HG02798 (cell line): Measurements from ENCODE around the gene LBX2.

Experiments
- ATAC-seq: cut with Tn5 transposase; IDR thresholded peaks from one replicate; pipeline ENCODE4 v1.9.1; 2021; ENCODE audit warnings: mild to moderate bottlenecking; ENCODE audit not compliant: unreplicated experiment, poor library complexity

Gene LBX2

GRCh38 chr2:74526649-74527230 is 27.3 kb upstream of the LBX2 start:
- ATAC-seq: no peak

- no peak for ATAC-seq
These were observed 26.6 kb upstream of the LBX2 start, which contains the start of gene DQX1 for GRCh38 chr2:74525717-74526648. Gene DQX1 (minus strand): TSS chr2:74526231. CDS start chr2:74525729, 502 bp downstream.

- ATAC-seq: no peak
These were observed 25.7 kb upstream of the LBX2 start for GRCh38 chr2:74524955-74525716.

GRCh38 chr2:74524005-74524404 is 24.6 kb upstream of the LBX2 start:
- no peak for ATAC-seq

- no peak for ATAC-seq
These were observed 23.1 kb upstream of the LBX2 start for GRCh38 chr2:74522516-74522915.

GRCh38 chr2:74516650-74517049 is 17.2 kb upstream of the LBX2 start:
- no peak for ATAC-seq

GRCh38 chr2:74515981-74516633 is 16.7 kb upstream of the LBX2 start:
- ATAC-seq: peak; percentile 81

- no peak for ATAC-seq
These were observed 16.0 kb upstream of the LBX2 start for GRCh38 chr2:74515271-74515980.

GRCh38 chr2:74514368-74515270 is 15.2 kb upstream of the LBX2 start, which contains the start of gene TLX2:
Gene TLX2 (plus strand): TSS chr2:74514450. CDS start chr2:74514807, 357 bp downstream.
- ATAC-seq: no peak

- no peak for ATAC-seq
These were observed 14.4 kb upstream of the LBX2 start for GRCh38 chr2:74513605-74514367.

GRCh38 chr2:74512744-74513604 is 13.6 kb upstream of the LBX2 start:
- no peak for ATAC-seq

- ATAC-seq: no peak
These were observed 11.9 kb upstream of the LBX2 start for GRCh38 chr2:74511104-74511989.

- ATAC-seq: no peak
These were observed 10.9 kb upstream of the LBX2 start for GRCh38 chr2:74510272-74510671.

- peak; percentile 2 for ATAC-seq
These were observed 8.6 kb upstream of the LBX2 start for GRCh38 chr2:74507926-74508520.

GRCh38 chr2:74507145-74507925 is 7.9 kb upstream of the LBX2 start, which contains the start of gene PCGF1:
Gene PCGF1 (minus strand): TSS chr2:74507695. CDS start chr2:74507668, 27 bp downstream.
- peak; percentile 93 for ATAC-seq
